ENCODE data around the gene MRPL23.

The MRPL23 gene

GRCh38 chr11:1946812-1947484 is at the start of gene MRPL23:
Gene MRPL23 (plus strand): TSS chr11:1947332. CDS start chr11:1947363, 31 bp downstream.
- DNase-seq (ENCODE audit: low read depth in 2 of 3, low spot score in 1 of 3), result peak in 1 of 3 donors; percentile 15

GRCh38 chr11:1899090-1899489 is 48.0 kb upstream of the MRPL23 start:
- no peak for DNase-seq (ENCODE audit: low read depth in 2 of 3, low spot score in 1 of 3)

GRCh38 chr11:1899686-1900085 is 47.4 kb upstream of the MRPL23 start:
- DNase-seq (ENCODE audit: low read depth in 2 of 3, low spot score in 1 of 3), result no peak

GRCh38 chr11:1906181-1906580 is 41.0 kb upstream of the MRPL23 start:
- DNase-seq (ENCODE audit: low read depth in 2 of 3, low spot score in 1 of 3), result no peak

- no peak for DNase-seq (ENCODE audit: low read depth in 2 of 3, low spot score in 1 of 3)
Measured at GRCh38 chr11:1906611-1907423, 40.3 kb upstream of the MRPL23 start.

GRCh38 chr11:1908618-1909017 is 38.5 kb upstream of the MRPL23 start:
- no peak for DNase-seq (ENCODE audit: low read depth in 2 of 3, low spot score in 1 of 3)

GRCh38 chr11:1909524-1909923 is 37.6 kb upstream of the MRPL23 start:
- no peak for DNase-seq (ENCODE audit: low read depth in 2 of 3, low spot score in 1 of 3)

GRCh38 chr11:1912289-1912878 is 34.7 kb upstream of the MRPL23 start:
- no peak for DNase-seq (ENCODE audit: low read depth in 2 of 3, low spot score in 1 of 3)

GRCh38 chr11:1913271-1914060 is 33.7 kb upstream of the MRPL23 start:
- no peak for DNase-seq (ENCODE audit: low read depth in 2 of 3, low spot score in 1 of 3)

GRCh38 chr11:1915795-1916131 is 31.4 kb upstream of the MRPL23 start:
- DNase-seq (ENCODE audit: low read depth in 2 of 3, low spot score in 1 of 3), result no peak

GRCh38 chr11:1916132-1916985 is 30.8 kb upstream of the MRPL23 start:
- DNase-seq (ENCODE audit: low read depth in 2 of 3, low spot score in 1 of 3), result no peak

GRCh38 chr11:1916986-1917522 is 30.1 kb upstream of the MRPL23 start:
- DNase-seq (ENCODE audit: low read depth in 2 of 3, low spot score in 1 of 3), result no peak

GRCh38 chr11:1917523-1918435 is 29.4 kb upstream of the MRPL23 start:
- no peak for DNase-seq (ENCODE audit: low read depth in 2 of 3, low spot score in 1 of 3)

GRCh38 chr11:1918436-1919315 is 28.5 kb upstream of the MRPL23 start:
- no peak for DNase-seq (ENCODE audit: low read depth in 2 of 3, low spot score in 1 of 3)

GRCh38 chr11:1919391-1920127 is 27.6 kb upstream of the MRPL23 start, which contains the start of gene TNNT3:
Gene TNNT3 (plus strand): TSS chr11:1919703. CDS start chr11:1922875, 3,172 bp downstream.
- DNase-seq (ENCODE audit: low read depth in 2 of 3, low spot score in 1 of 3), result no peak

GRCh38 chr11:1920128-1920908 is 26.8 kb upstream of the MRPL23 start:
- DNase-seq (ENCODE audit: low read depth in 2 of 3, low spot score in 1 of 3), result no peak
